GM12874 (cell line): Measurements from ENCODE around the gene GADD45GIP1.

ENCODE experiments used
- CTCF ChIP-seq: IDR thresholded peaks from 2 replicates; pipeline ENCODE4 v1.5.1; 2011; ENCODE audit warnings: low read depth, mild to moderate bottlenecking, control low read depth, low read length, moderate library complexity; ENCODE audit not compliant: insufficient read depth

Gene GADD45GIP1

GRCh38 chr19:12924621-12925310, 32.3 kb downstream of the GADD45GIP1 start:
- TF ChIP-seq CTCF: no peak

- TF ChIP-seq CTCF: no peak
These were observed 34.1 kb downstream of the GADD45GIP1 start for GRCh38 chr19:12922959-12923358.

DNA sequence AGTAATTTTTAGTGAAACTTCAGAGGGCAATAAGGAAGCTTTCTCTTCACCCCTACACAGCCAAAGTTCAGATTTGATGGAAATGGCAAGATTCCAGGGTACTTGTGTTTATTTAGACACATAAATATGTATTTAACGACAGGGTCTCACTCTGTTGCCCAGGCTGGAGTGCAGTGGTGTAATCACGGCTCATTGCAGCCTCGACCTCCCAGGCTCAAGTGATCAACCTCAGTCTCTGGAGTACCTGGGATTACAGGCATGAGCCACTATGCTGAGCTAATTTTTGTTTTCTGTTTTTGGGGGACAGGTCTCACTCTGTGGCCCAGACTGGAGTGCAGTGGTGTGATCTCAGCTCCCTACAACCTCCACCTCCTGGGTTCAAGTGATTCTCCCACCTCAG, 36.0 kb downstream of the GADD45GIP1 start:
- no peak for TF ChIP-seq CTCF

GRCh38 chr19:12918253-12918652, 38.8 kb downstream of the GADD45GIP1 start:
- no peak for TF ChIP-seq CTCF

- TF ChIP-seq CTCF: no peak
These were observed 43.0 kb downstream of the GADD45GIP1 start for GRCh38 chr19:12913851-12914690.

GRCh38 chr19:12913011-12913561, 43.9 kb downstream of the GADD45GIP1 start:
- TF ChIP-seq CTCF: no peak

DNA sequence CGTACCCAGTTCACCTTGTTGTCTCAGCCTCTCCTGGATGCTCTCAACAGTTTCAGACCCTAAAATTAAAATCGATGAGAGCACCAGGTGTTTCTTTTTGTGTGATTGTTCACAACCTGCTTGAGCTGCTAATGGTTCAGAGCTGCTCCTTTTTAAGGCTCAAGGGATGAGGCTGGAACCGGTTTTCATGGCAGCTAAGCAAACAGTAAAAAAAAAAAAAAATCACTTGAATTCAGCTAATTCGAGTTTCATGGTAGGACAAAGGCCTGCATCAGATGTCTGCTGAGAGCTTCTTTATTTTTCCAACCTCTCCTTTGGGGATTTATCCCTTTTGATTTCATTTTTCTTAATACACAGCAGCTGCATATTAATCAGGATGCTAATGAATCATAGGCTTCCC, 44.5 kb downstream of the GADD45GIP1 start:
- TF ChIP-seq CTCF: no peak
